SK-N-SH treated with all-trans-retinoic acid at 6 μM for 48 hours (cell line): ENCODE data around the gene RIPK4.

Experiments used
- ATAC-seq: fragments of 200-7000 bp; cut with Tn5 transposase; 3 replicates; pipeline ENCODE4 v1.9.1; 2020; ENCODE audit warnings: mild to moderate bottlenecking, moderate library complexity
- ARNTL ChIP-seq: fragments of 450-650 bp; formaldehyde crosslinking; IDR thresholded peaks from 2 replicates; pipeline ENCODE4 v1.5.0; 2020; ENCODE audit warnings: low read depth, mild to moderate bottlenecking, moderate library complexity, borderline replicate concordance
- BACH2 ChIP-seq: fragments of 250-450 bp; sonication (Bioruptor Pico); IDR thresholded peaks from 2 replicates; pipeline ENCODE4 v1.9.0; 2021; ENCODE audit warnings: mild to moderate bottlenecking, borderline replicate concordance
- CSDC2 ChIP-seq: fragments of 250-450 bp; sonication (Bioruptor Pico); IDR thresholded peaks from 2 replicates; pipeline ENCODE4 v1.5.0; 2020; ENCODE audit warnings: mild to moderate bottlenecking, moderate library complexity
- ESRRG ChIP-seq: fragments of 250-450 bp; sonication (Bioruptor Pico); IDR thresholded peaks from 2 replicates; pipeline ENCODE4 v1.6.1; 2021; ENCODE audit warnings: mild to moderate bottlenecking
- ISL1 ChIP-seq: fragments of 250-450 bp; sonication (Bioruptor Pico); IDR thresholded peaks from 2 replicates; pipeline ENCODE4 v2.1.2; 2022; ENCODE audit warnings: mild to moderate bottlenecking, moderate library complexity
- OSR1 ChIP-seq: fragments of 250-450 bp; sonication (Bioruptor Pico); IDR thresholded peaks from 2 replicates; pipeline ENCODE4 v1.8.0; 2022; ENCODE audit warnings: moderate library complexity, mild to moderate bottlenecking, inconsistent platforms
- PPARA ChIP-seq: fragments of 250-450 bp; sonication (Bioruptor Pico); IDR thresholded peaks from 2 replicates; pipeline ENCODE4 v1.5.0; 2020; ENCODE audit warnings: mild to moderate bottlenecking, borderline replicate concordance
- RARB ChIP-seq: fragments of 250-450 bp; sonication (Bioruptor Pico); IDR thresholded peaks from 2 replicates; pipeline ENCODE4 v1.8.0; 2021; ENCODE audit warnings: mild to moderate bottlenecking, moderate library complexity
- SNAI2 ChIP-seq: fragments of 250-450 bp; sonication (Bioruptor Pico); IDR thresholded peaks from 2 replicates; pipeline ENCODE4 v1.5.0; 2020; ENCODE audit warnings: mild to moderate bottlenecking, moderate library complexity
- TCF4 ChIP-seq: fragments of 250-450 bp; sonication (Bioruptor Pico); IDR thresholded peaks from 2 replicates; pipeline ENCODE4 v1.8.0; 2021; ENCODE audit warnings: mild to moderate bottlenecking, moderate library complexity, borderline replicate concordance
- TOX ChIP-seq: fragments of 250-450 bp; sonication (Bioruptor Pico); IDR thresholded peaks from 2 replicates; pipeline ENCODE4 v1.8.0; 2021; ENCODE audit warnings: mild to moderate bottlenecking, moderate library complexity, borderline replicate concordance
- ZC3H10 ChIP-seq: fragments of 250-450 bp; sonication (Bioruptor Pico); IDR thresholded peaks from 2 replicates; pipeline ENCODE4 v1.5.1; 2021; ENCODE audit warnings: mild to moderate bottlenecking, moderate library complexity
- ZFP30 ChIP-seq: fragments of 450-650 bp; formaldehyde crosslinking; IDR thresholded peaks from 2 replicates; pipeline ENCODE4 v1.5.0; 2022; ENCODE audit warnings: mild to moderate bottlenecking, moderate library complexity
- ZNF8 ChIP-seq: fragments of 450-650 bp; formaldehyde crosslinking; IDR thresholded peaks from 2 replicates; pipeline ENCODE4 v1.5.0; 2020; ENCODE audit warnings: mild to moderate bottlenecking, moderate library complexity
- TF ChIP-seq, protein P1 (sequence below): fragments of 250-450 bp; sonication (Bioruptor Pico); IDR thresholded peaks from 2 replicates; pipeline ENCODE4 v1.8.0; 2021; ENCODE audit warnings: low read depth, mild to moderate bottlenecking, moderate library complexity, borderline replicate concordance
- TF ChIP-seq, protein P2 (sequence below): fragments of 250-450 bp; sonication (Bioruptor Pico); IDR thresholded peaks from 2 replicates; pipeline ENCODE4 v1.5.0; 2020; ENCODE audit warnings: mild to moderate bottlenecking, moderate library complexity
- TF ChIP-seq, protein P3 (sequence below): fragments of 250-450 bp; sonication (Bioruptor Pico); IDR thresholded peaks from 2 replicates; pipeline ENCODE4 v1.5.1; 2021; ENCODE audit warnings: mild to moderate bottlenecking, moderate library complexity
- TF ChIP-seq, protein P4 (sequence below): fragments of 250-450 bp; sonication (Bioruptor Pico); IDR thresholded peaks from 2 replicates; pipeline ENCODE4 v1.8.0; 2020; ENCODE audit warnings: mild to moderate bottlenecking, moderate library complexity, borderline replicate concordance
- TF ChIP-seq, protein P5 (sequence below): fragments of 250-450 bp; sonication (Bioruptor Pico); IDR thresholded peaks from 2 replicates; pipeline ENCODE4 v1.5.1; 2020; ENCODE audit warnings: low read depth, mild to moderate bottlenecking, moderate library complexity

Gene RIPK4

DNA sequence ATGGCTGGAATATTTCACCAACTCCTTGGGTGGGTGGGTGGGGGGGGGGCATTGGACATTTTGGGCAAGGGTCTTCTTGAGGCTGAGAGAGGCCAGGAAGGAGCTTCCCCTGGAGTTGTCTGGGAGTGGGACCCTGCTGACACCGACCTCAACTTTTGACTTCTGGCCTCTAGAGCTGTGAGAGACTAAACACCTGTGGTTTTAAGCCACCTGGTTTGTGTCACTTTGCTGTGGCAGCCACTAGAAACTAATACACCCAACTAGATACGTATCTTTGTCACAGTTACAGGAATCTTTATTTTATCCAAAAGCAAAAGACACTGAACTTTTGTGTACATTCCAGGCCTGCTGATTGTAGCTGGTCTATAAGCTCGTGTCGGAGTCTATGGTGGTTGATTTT, 9.9 kb upstream of the RIPK4 start:
- no peak for ATAC-seq
- TF ChIP-seq, protein P1, sequence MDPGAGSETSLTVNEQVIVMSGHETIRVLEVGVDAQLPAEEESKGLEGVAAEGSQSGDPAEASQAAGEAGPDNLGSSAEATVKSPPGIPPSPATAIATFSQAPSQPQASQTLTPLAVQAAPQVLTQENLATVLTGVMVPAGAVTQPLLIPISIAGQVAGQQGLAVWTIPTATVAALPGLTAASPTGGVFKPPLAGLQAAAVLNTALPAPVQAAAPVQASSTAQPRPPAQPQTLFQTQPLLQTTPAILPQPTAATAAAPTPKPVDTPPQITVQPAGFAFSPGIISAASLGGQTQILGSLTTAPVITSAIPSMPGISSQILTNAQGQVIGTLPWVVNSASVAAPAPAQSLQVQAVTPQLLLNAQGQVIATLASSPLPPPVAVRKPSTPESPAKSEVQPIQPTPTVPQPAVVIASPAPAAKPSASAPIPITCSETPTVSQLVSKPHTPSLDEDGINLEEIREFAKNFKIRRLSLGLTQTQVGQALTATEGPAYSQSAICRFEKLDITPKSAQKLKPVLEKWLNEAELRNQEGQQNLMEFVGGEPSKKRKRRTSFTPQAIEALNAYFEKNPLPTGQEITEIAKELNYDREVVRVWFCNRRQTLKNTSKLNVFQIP (CRISPR knock-in tag) = no peak
- TF ChIP-seq PPARA (CRISPR knock-in tag) (no peak), ZFP30 (no peak), BACH2 (no peak), OSR1 (no peak), TCF4 (no peak), CSDC2 (CRISPR knock-in tag) (no peak), ESRRG (CRISPR knock-in tag) (no peak), ARNTL (CRISPR knock-in tag) (no peak), ZC3H10 (CRISPR knock-in tag) (no peak), TOX (CRISPR knock-in tag) (no peak), RARB (no peak), ISL1 (CRISPR knock-in tag) (no peak), ZNF8 (CRISPR knock-in tag) (no peak)
- TF ChIP-seq, protein P2, sequence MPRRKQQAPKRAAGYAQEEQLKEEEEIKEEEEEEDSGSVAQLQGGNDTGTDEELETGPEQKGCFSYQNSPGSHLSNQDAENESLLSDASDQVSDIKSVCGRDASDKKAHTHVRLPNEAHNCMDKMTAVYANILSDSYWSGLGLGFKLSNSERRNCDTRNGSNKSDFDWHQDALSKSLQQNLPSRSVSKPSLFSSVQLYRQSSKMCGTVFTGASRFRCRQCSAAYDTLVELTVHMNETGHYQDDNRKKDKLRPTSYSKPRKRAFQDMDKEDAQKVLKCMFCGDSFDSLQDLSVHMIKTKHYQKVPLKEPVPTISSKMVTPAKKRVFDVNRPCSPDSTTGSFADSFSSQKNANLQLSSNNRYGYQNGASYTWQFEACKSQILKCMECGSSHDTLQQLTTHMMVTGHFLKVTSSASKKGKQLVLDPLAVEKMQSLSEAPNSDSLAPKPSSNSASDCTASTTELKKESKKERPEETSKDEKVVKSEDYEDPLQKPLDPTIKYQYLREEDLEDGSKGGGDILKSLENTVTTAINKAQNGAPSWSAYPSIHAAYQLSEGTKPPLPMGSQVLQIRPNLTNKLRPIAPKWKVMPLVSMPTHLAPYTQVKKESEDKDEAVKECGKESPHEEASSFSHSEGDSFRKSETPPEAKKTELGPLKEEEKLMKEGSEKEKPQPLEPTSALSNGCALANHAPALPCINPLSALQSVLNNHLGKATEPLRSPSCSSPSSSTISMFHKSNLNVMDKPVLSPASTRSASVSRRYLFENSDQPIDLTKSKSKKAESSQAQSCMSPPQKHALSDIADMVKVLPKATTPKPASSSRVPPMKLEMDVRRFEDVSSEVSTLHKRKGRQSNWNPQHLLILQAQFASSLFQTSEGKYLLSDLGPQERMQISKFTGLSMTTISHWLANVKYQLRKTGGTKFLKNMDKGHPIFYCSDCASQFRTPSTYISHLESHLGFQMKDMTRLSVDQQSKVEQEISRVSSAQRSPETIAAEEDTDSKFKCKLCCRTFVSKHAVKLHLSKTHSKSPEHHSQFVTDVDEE (CRISPR knock-in tag) = no peak
- TF ChIP-seq, protein P3, sequence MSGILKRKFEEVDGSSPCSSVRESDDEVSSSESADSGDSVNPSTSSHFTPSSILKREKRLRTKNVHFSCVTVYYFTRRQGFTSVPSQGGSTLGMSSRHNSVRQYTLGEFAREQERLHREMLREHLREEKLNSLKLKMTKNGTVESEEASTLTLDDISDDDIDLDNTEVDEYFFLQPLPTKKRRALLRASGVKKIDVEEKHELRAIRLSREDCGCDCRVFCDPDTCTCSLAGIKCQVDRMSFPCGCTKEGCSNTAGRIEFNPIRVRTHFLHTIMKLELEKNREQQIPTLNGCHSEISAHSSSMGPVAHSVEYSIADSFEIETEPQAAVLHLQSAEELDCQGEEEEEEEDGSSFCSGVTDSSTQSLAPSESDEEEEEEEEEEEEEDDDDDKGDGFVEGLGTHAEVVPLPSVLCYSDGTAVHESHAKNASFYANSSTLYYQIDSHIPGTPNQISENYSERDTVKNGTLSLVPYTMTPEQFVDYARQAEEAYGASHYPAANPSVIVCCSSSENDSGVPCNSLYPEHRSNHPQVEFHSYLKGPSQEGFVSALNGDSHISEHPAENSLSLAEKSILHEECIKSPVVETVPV = no peak
- TF ChIP-seq, protein P4, sequence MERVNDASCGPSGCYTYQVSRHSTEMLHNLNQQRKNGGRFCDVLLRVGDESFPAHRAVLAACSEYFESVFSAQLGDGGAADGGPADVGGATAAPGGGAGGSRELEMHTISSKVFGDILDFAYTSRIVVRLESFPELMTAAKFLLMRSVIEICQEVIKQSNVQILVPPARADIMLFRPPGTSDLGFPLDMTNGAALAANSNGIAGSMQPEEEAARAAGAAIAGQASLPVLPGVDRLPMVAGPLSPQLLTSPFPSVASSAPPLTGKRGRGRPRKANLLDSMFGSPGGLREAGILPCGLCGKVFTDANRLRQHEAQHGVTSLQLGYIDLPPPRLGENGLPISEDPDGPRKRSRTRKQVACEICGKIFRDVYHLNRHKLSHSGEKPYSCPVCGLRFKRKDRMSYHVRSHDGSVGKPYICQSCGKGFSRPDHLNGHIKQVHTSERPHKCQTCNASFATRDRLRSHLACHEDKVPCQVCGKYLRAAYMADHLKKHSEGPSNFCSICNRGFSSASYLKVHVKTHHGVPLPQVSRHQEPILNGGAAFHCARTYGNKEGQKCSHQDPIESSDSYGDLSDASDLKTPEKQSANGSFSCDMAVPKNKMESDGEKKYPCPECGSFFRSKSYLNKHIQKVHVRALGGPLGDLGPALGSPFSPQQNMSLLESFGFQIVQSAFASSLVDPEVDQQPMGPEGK (CRISPR knock-in tag) = no peak

DNA sequence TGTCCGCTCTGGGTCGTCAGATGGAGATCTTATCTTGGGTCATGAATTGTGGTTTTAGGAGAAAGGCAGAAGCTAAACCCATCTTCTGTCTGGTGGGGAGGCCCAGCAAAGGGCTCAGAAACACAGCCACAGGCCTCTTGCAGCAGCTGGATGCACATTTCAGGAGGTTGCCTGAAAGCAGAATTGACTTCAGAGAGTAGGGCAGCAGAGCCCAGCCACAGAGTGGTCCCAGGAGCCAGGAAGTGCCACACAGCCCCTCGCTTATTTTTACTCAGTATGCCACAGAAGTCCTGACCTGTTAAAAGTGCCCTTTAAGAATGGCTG, 8.3 kb upstream of the RIPK4 start:
- ATAC-seq = no peak
- TF ChIP-seq, protein P5, sequence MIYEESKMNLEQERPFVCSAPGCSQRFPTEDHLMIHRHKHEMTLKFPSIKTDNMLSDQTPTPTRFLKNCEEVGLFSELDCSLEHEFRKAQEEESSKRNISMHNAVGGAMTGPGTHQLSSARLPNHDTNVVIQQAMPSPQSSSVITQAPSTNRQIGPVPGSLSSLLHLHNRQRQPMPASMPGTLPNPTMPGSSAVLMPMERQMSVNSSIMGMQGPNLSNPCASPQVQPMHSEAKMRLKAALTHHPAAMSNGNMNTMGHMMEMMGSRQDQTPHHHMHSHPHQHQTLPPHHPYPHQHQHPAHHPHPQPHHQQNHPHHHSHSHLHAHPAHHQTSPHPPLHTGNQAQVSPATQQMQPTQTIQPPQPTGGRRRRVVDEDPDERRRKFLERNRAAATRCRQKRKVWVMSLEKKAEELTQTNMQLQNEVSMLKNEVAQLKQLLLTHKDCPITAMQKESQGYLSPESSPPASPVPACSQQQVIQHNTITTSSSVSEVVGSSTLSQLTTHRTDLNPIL (CRISPR knock-in tag) = no peak
- TF ChIP-seq ARNTL (CRISPR knock-in tag) (no peak), OSR1 (no peak), ISL1 (CRISPR knock-in tag) (no peak), SNAI2 (CRISPR knock-in tag) (no peak), ESRRG (CRISPR knock-in tag) (no peak), CSDC2 (CRISPR knock-in tag) (no peak), ZFP30 (no peak)
- TF ChIP-seq, protein P4 (CRISPR knock-in tag) = no peak
- TF ChIP-seq, protein P2 (CRISPR knock-in tag) = no peak
- TF ChIP-seq, protein P3 = no peak
- TF ChIP-seq, all 23 proteins: peak for 0
